A673 (cell line): ENCODE measurements around the gene SUPT6H. TPM values are rescaled to one million over a fixed set of nuclear protein-coding genes. Genes with fewer than 3 reads are reported as not detected.
A peak's percentile ranks its signal among the peaks of the same experiment; 100 is the strongest.

Source experiments
- BruUV-seq: library from RNA; stranded (reverse); fragments of 400-500 nt; replicated peaks from 2 replicates; lab custom pipeline; 2021; lab: Mats Ljungman, UMichigan
- CTCF ChIA-PET: fragments of 300-600 bp; sonication (Branson Sonifier 250); formaldehyde crosslinking; loops from one replicate; lab custom pipeline; 2022; ENCODE audit warnings: antibody characterized with exemption; lab: Charles Lee
- POLR2A ChIA-PET: fragments of 300-600 bp; sonication (Branson Sonifier 250); formaldehyde crosslinking; loops from one replicate; lab custom pipeline; 2022; ENCODE audit warnings: antibody characterized with exemption; ENCODE audit not compliant: low non-redundant PET; lab: Charles Lee
- DNase-seq: peaks from one replicate; pipeline ENCODE4 v3.0.0-alpha.2; 2015; ENCODE audit warnings: low spot score
- H3K27ac ChIP-seq: fragments of 200-600 bp; sonication (generic); 2 replicates; pipeline ENCODE4 v1.5.1; 2016; ENCODE audit warnings: mixed run types, low read depth, mild to moderate bottlenecking, mixed read lengths, antibody characterized with exemption, low read length; ENCODE audit not compliant: poor library complexity, severe bottlenecking
- H3K27me3 ChIP-seq: fragments of 200-600 bp; sonication (generic); replicated peaks from 2 replicates; pipeline ENCODE4 v1.6.1; 2017; ENCODE audit warnings: mixed run types, low read depth, mild to moderate bottlenecking, mixed read lengths, antibody characterized with exemption, low read length; ENCODE audit not compliant: insufficient read depth, poor library complexity
- H3K36me3 ChIP-seq: fragments of 200-600 bp; sonication (generic); 2 replicates; pipeline ENCODE4 v1.6.1; 2016; ENCODE audit warnings: mixed run types, mild to moderate bottlenecking, mixed read lengths, antibody characterized with exemption, low read length; ENCODE audit not compliant: insufficient read depth, poor library complexity, severe bottlenecking
- H3K4me1 ChIP-seq: fragments of 200-600 bp; sonication (generic); 2 replicates; pipeline ENCODE4 v1.6.1; 2017; ENCODE audit warnings: mixed run types, mild to moderate bottlenecking, mixed read lengths, antibody characterized with exemption, low read length; ENCODE audit not compliant: insufficient read depth, poor library complexity, severe bottlenecking
- H3K4me3 ChIP-seq: fragments of 200-600 bp; sonication (generic); 2 replicates; pipeline ENCODE4 v1.5.1; 2016; ENCODE audit warnings: low read depth, mixed run types, mild to moderate bottlenecking, mixed read lengths, low read length; ENCODE audit not compliant: poor library complexity, severe bottlenecking
- H3K9me3 ChIP-seq: fragments of 200-600 bp; sonication (generic); 2 replicates; pipeline ENCODE4 v1.6.1; 2016; ENCODE audit warnings: mixed run types, low read depth, mild to moderate bottlenecking, mixed read lengths, antibody characterized with exemption, low read length; ENCODE audit not compliant: poor library complexity, severe bottlenecking
- CTCF ChIP-seq: fragments of 300-800, 200-600 bp; sonication (generic); conservative IDR thresholded peaks from 2 replicates; pipeline ENCODE4 v1.5.1; 2017; ENCODE audit warnings: low read depth, mild to moderate bottlenecking, antibody characterized with exemption, low read length, moderate library complexity, mixed read lengths
- EZH2 ChIP-seq: fragments of 200-600 bp; sonication (generic); IDR thresholded peaks from 2 replicates; pipeline ENCODE4 v1.6.1; 2017; ENCODE audit warnings: borderline replicate concordance, low read depth, mild to moderate bottlenecking, mixed read lengths, antibody characterized with exemption, low read length; ENCODE audit not compliant: poor library complexity, severe bottlenecking
- intact Hi-C: fragments of 100-400 bp; cut with micrococcal nuclease; formaldehyde crosslinking; loops from one replicate; pipeline ENCODE4 v1.10.0; 2022; ENCODE audit not compliant: unreplicated experiment
- total RNA-seq: library from RNA; stranded (reverse); gene quantifications from 2 replicates; pipeline ENCODE4 v1.2.3, GENCODE V29; 2021

The SUPT6H gene
- total RNA-seq, 1 experiment from 2014 or later = 105 TPM

GRCh38 chr17:28702752-28703150 lies 40.7 kb downstream of the SUPT6H start:
- intact Hi-C loops = no loop called here
- TF ChIP-seq CTCF (no peak), EZH2 (no peak)
- no peaks in the 10 kb centered on the region for H3K27me3 ChIP-seq
- DNase-seq = no peak
- no TSS peak for BruUV-seq
- no peaks in the 10 kb centered on the region for H3K4me1 ChIP-seq
- no peak overlapping the region for H3K4me3 ChIP-seq
- peak overlapping the region; percentile 30 for H3K27ac ChIP-seq
- ChIA-PET POLR2A (interaction anchor here (0.6 kb wide), 1 partner anchor 326 kb away, joined by 3 read pairs; no protein-coding TSS in a partner anchor), CTCF (interaction anchor here (0.6 kb wide), 1 partner anchor 124 kb away, joined by 3 read pairs; no protein-coding TSS in a partner anchor)
- H3K36me3 ChIP-seq = peaks cover 54% of the 10 kb centered on the region
- no peaks in the 10 kb centered on the region for H3K9me3 ChIP-seq

GRCh38 chr17:28703552-28704218 lies 41.7 kb downstream of the SUPT6H start:
- CTCF ChIA-PET = no interaction called here
- Histone ChIP-seq H3K9me3 (no peaks in the 10 kb centered on the region), H3K27ac (no peak overlapping the region), H3K27me3 (no peaks in the 10 kb centered on the region), H3K36me3 (peaks cover 44% of the 10 kb centered on the region), H3K4me3 (no peak overlapping the region), H3K4me1 (no peaks in the 10 kb centered on the region)
- BruUV-seq = no TSS peak
- POLR2A ChIA-PET = no interaction called here
- intact Hi-C loops = no loop called here
- no peak for TF ChIP-seq EZH2
- TF ChIP-seq CTCF = no peak
- DNase-seq = no peak

- DNase-seq = no peak
- Histone ChIP-seq H3K36me3 (peaks cover 38% of the 10 kb centered on the region), H3K27me3 (no peaks in the 10 kb centered on the region), H3K4me1 (no peaks in the 10 kb centered on the region), H3K4me3 (no peak overlapping the region), H3K9me3 (no peaks in the 10 kb centered on the region), H3K27ac (no peak overlapping the region)
- no TSS peak for BruUV-seq
- no peak for TF ChIP-seq CTCF
- no peak for TF ChIP-seq EZH2
- ChIA-PET POLR2A (no interaction called here), CTCF (no interaction called here)
- intact Hi-C loops = no loop called here
Observed at GRCh38 chr17:28704219-28704858, 42.3 kb downstream of the SUPT6H start.
